H1 (cell line): ENCODE measurements around the gene NSD2. TPM values are rescaled to one million over a fixed set of nuclear protein-coding genes. Genes with fewer than 3 reads are reported as not detected.

Experiments used
- CBX5 ChIP-seq: fragments of 300-800, 300-1000 bp; sonication (generic); IDR thresholded peaks from 2 replicates; pipeline ENCODE4 v1.7.1; 2016; ENCODE audit warnings: antibody characterized with exemption, low read length, low read depth
- MAX ChIP-seq: IDR thresholded peaks from 2 replicates; pipeline ENCODE4 v1.6.1; 2012; ENCODE audit warnings: inconsistent platforms
- POU5F1 ChIP-seq: IDR thresholded peaks from 2 replicates; pipeline ENCODE4 v1.6.1; 2011; ENCODE audit warnings: low read depth, mild to moderate bottlenecking, low read length, moderate library complexity
- RBBP5 ChIP-seq: IDR thresholded peaks from 2 replicates; pipeline ENCODE4 v1.7.1; 2012; ENCODE audit warnings: low read depth, mild to moderate bottlenecking, inconsistent platforms, low read length, moderate library complexity, borderline replicate concordance
- SAP30 ChIP-seq: fragments of 300-600 bp; sonication (generic); IDR thresholded peaks from 2 replicates; pipeline ENCODE4 v1.7.1; 2012; ENCODE audit warnings: low read length, moderate library complexity, mild to moderate bottlenecking, inconsistent platforms; ENCODE audit not compliant: insufficient read depth, insufficient replicate concordance
- SIX5 ChIP-seq: IDR thresholded peaks from 2 replicates; pipeline ENCODE4 v1.6.1; 2011; ENCODE audit warnings: mild to moderate bottlenecking, low read depth, low read length
- SRF ChIP-seq: IDR thresholded peaks from 2 replicates; pipeline ENCODE4 v1.6.1; 2011; ENCODE audit warnings: mild to moderate bottlenecking, low read depth, low read length, moderate library complexity
- polyA plus RNA-seq, 7 experiments: library from polyadenylated mRNA; depleted of rRNA in 3 of 7; stranded (reverse) in 5 of 7; unstranded in 2 of 7; fragments of >200 nt in 5 of 7; fragments of 200-250 nt in 2 of 7; gene quantifications; 1 replicate in 5 of 7; 2 replicates in 1 of 7; 4 replicates in 1 of 7; pipeline versions ENCODE4 v1.2.1 to v1.2.3, GENCODE V29; 2011 to 2013; ENCODE audit warnings: missing spikeins in 2 of 7, mixed read lengths in 2 of 7
- total RNA-seq: library from RNA; stranded (reverse); fragmentation: NEBNext Ultra II Directional; extraction: Animal tissue kit (Norgen Biotek cat#: 25700); gene quantifications from 2 replicates; pipeline ENCODE4 v1.2.1, GENCODE V29; 2021

Gene NSD2
- total and polyA plus RNA-seq, 2 of the 8 experiments (the other 6 are each of a cell fraction or from before 2014, with no cell fraction given) = 26.7 to 129 TPM

GRCh38 chr4:1863297-1864033, 7.7 kb upstream of the NSD2 start (continued):
- TF ChIP-seq SIX5 (no peak), CBX5 (no peak), SAP30 (no peak), RBBP5 (no peak), SRF (no peak), MAX (no peak), POU5F1 (no peak)
